Lung (tissue), 12 donors: Measurements from ENCODE around the gene SDR42E2. TPM values are rescaled to one million over a fixed set of nuclear protein-coding genes. Genes with fewer than 3 reads are reported as not detected.
"Not testable (repeated sequence)": the region's sequence is repeated elsewhere in the genome, so short reads cannot be mapped to it uniquely, and the experiment has no call there.

Experiments
- ATAC-seq: fragments of 200-7000 bp; cut with Tn5 transposase; one replicate; pipeline ENCODE4 v1.9.1; 2020; ENCODE audit warnings: moderate number of reproducible peaks; ENCODE audit not compliant: insufficient read depth, low FRiP score
- DNase-seq, 3 donors: peaks; one replicate each; pipeline ENCODE4 v3.0.0-alpha.2; 2013 to 2017
- H3K27ac ChIP-seq, 2 donors: one replicate each; pipeline ENCODE4 v1.5.1; 2013; ENCODE audit warnings: mild to moderate bottlenecking in 2 of 2, moderate library complexity in 2 of 2, control low read depth in 1 of 2, inconsistent platforms in 1 of 2, low read depth in 1 of 2, low read length in 1 of 2
- H3K27me3 ChIP-seq, 3 donors: one replicate each; pipeline ENCODE4 v1.5.1; 2013; ENCODE audit warnings: low read length in 2 of 3; ENCODE audit not compliant: control insufficient read depth in 3 of 3, insufficient read depth in 3 of 3
- H3K36me3 ChIP-seq, 4 donors: one replicate each; pipeline ENCODE4 v1.5.1; 2013; ENCODE audit warnings: low read length in 4 of 4, mild to moderate bottlenecking in 1 of 4, moderate library complexity in 1 of 4; ENCODE audit not compliant: control insufficient read depth in 4 of 4, insufficient read depth in 4 of 4
- H3K4me1 ChIP-seq, 5 donors: one replicate each; pipeline ENCODE4 v1.5.1; 2013; ENCODE audit warnings: low read length in 5 of 5, mild to moderate bottlenecking in 2 of 5, moderate library complexity in 1 of 5; ENCODE audit not compliant: control insufficient read depth in 5 of 5, insufficient read depth in 5 of 5
- H3K4me3 ChIP-seq: one replicate; pipeline ENCODE4 v1.5.1; 2013; ENCODE audit warnings: mild to moderate bottlenecking, control low read depth, moderate library complexity
- H3K9ac ChIP-seq, 2 donors: one replicate each; pipeline ENCODE4 v1.5.1; 2013; ENCODE audit warnings: low read length in 2 of 2, control low read depth in 1 of 2; ENCODE audit not compliant: insufficient read depth in 1 of 2
- H3K9me3 ChIP-seq, 4 donors: one replicate each; pipeline ENCODE4 v1.5.1; 2013; ENCODE audit warnings: low read length in 3 of 4, mild to moderate bottlenecking in 1 of 4, moderate library complexity in 1 of 4; ENCODE audit not compliant: control insufficient read depth in 4 of 4, insufficient read depth in 3 of 4
- WGBS, 2 donors: extraction: QIAGEN DNeasy Blood & Tissue Kit; methylation state at CpG; one replicate each; pipeline ENCODE4 v1.1.7; 2013; 5-methylcytosine and 5-hydroxymethylcytosine counted together
- polyA plus RNA-seq, 2 donors: library from polyadenylated mRNA; stranded (reverse); fragments of 200-250 nt; gene quantifications; one replicate each; pipeline ENCODE4 v1.2.1, GENCODE V29; 2013
- total RNA-seq, 2 donors: library from RNA; depleted of rRNA in 1 of 2; stranded (reverse); fragments of >200 nt in 1 of 2; gene quantifications; one replicate each; pipeline ENCODE4 v1.2.1, GENCODE V29; 2014 to 2021
- TF ChIP-seq, protein P1 (sequence below): IDR thresholded peaks from 2 replicates; pipeline ENCODE4 v1.5.1; 2012; ENCODE audit warnings: mild to moderate bottlenecking; ENCODE audit errors: control extremely low read depth, extremely low read depth
- donor health status: control.
- donor health status: control.
- donor health status: Bipolar disorder and iron deficiency.
- donor health status: healthy.
- donor health status: DM: yes; HTN: yes; CAD: no.

SDR42E2 gene
- total and polyA plus RNA-seq, 4 donors: 0.10 to 0.64 (median 0.11) TPM; not detected in 1

DNA sequence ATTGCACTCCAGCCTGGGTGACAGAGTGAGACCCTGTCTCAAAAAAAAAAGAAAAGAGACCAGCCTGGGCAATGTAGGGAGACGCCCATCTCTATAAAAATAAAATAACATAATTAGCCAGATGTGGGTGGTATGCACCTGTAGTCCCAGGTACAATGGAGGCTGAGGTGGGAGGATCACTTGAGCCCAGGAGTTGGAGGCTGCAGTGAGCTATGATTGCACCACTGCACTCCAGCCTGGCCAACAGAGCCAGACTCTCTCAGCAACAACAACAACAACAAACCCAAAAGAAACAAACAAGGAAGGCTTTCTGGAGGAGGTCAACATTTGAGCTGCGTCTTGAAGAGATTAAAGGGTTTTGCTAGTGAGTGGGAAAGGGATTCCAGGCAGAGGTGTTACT is 52.1 kb downstream of the SDR42E2 start:
- ATAC-seq (no peak), DNase-seq (no peak)
- Histone ChIP-seq H3K36me3 (peaks cover 0 to 7% (median 3%) of the 10 kb centered on the region in 4 donors), H3K27me3 (no peaks in the 10 kb centered on the region), H3K4me3 (no peak overlapping the region), H3K9ac (no peak overlapping the region), H3K4me1 (peaks cover 0 to 21% (median 0%) of the 10 kb centered on the region in 5 donors), H3K27ac (no peak overlapping the region), H3K9me3 (peaks cover 0 to 3% (median 0%) of the 10 kb centered on the region in 4 donors)
- WGBS, 2 donors: 94 to 98% methylated on average over 2 of the region's 2 CpGs
- TF ChIP-seq, protein P1, sequence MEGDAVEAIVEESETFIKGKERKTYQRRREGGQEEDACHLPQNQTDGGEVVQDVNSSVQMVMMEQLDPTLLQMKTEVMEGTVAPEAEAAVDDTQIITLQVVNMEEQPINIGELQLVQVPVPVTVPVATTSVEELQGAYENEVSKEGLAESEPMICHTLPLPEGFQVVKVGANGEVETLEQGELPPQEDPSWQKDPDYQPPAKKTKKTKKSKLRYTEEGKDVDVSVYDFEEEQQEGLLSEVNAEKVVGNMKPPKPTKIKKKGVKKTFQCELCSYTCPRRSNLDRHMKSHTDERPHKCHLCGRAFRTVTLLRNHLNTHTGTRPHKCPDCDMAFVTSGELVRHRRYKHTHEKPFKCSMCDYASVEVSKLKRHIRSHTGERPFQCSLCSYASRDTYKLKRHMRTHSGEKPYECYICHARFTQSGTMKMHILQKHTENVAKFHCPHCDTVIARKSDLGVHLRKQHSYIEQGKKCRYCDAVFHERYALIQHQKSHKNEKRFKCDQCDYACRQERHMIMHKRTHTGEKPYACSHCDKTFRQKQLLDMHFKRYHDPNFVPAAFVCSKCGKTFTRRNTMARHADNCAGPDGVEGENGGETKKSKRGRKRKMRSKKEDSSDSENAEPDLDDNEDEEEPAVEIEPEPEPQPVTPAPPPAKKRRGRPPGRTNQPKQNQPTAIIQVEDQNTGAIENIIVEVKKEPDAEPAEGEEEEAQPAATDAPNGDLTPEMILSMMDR: no peak

DNA sequence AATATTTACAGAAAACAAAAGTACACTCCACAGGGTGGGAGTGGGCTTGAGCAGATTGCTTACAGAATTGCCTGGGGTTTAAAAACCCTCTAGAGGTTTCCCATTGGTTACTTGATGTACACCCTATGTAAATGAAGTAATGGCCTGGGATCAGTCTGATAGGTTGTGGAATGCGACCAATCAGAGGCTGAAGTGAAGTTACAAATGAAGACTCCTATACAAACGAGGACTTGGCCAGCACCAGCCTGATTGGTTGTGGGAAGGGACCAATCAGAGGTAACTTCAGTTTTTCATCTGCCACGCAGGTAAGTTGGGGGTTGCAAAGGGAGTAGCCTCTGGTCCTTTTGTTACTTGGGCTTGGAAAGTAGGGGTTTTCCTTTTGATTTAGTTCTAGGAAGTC is 52.6 kb downstream of the SDR42E2 start:
- peaks cover 0 to 7% (median 3%) of the 10 kb centered on the region in 4 donors for H3K36me3 ChIP-seq
- DNase-seq: no peak
- H3K4me1 ChIP-seq: peaks cover 0 to 18% (median 0%) of the 10 kb centered on the region in 5 donors
- TF ChIP-seq, protein P1: no peak
- ATAC-seq: no peak
- WGBS, 2 donors: 83 to 91% methylated on average over 3 of the region's 3 CpGs
- no peaks in the 10 kb centered on the region for H3K27me3 ChIP-seq
- no peak overlapping the region for H3K4me3 ChIP-seq
- peaks cover 0 to 5% (median 0%) of the 10 kb centered on the region in 4 donors for H3K9me3 ChIP-seq
- no peak overlapping the region for H3K9ac ChIP-seq
- no peak overlapping the region for H3K27ac ChIP-seq

DNA sequence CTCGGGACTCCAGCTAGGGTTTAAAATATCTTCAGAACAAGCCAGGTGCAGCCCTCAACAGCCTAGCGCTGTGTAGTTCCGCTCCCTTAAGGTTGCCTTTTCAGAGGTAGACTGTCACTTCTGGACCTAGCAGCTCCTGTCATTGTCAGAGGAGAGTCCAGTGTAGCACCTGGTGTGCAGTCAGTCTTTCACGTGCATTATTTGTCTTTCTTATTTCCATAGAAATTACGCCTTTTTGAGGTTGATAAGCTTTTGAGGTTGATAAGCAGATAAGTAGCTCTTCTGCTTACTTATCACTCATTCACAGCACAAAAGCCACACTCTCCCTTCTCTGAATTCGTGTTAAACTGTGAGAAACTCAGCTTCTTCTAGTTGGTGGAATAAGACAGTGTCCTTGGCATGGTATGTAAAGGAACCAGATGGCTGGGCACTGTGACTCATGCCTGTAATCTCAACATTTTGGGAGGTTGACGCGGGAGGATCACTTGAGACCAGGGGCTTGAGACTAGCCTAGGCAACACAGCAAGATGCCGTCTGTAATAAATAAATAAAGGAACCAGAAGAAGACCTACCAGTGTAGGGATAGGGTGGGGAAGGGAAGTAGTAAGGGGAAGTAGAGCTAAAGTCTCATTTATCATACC is 54.0 kb downstream of the SDR42E2 start:
- Histone ChIP-seq H3K4me3 (no peak overlapping the region), H3K4me1 (peaks cover 0 to 14% (median 5%) of the 10 kb centered on the region in 5 donors), H3K9ac (no peak overlapping the region), H3K36me3 (peaks cover 0 to 8% (median 0%) of the 10 kb centered on the region in 4 donors), H3K9me3 (peaks cover 0 to 2% (median 0%) of the 10 kb centered on the region in 4 donors), H3K27me3 (no peaks in the 10 kb centered on the region), H3K27ac (no peak overlapping the region)
- whole genome bisulfite sequencing, 2 donors: 52 to 63% methylated on average over 9 of the region's 9 CpGs
- no peak for DNase-seq
- ATAC-seq: no peak
- TF ChIP-seq, protein P1: no peak

DNA sequence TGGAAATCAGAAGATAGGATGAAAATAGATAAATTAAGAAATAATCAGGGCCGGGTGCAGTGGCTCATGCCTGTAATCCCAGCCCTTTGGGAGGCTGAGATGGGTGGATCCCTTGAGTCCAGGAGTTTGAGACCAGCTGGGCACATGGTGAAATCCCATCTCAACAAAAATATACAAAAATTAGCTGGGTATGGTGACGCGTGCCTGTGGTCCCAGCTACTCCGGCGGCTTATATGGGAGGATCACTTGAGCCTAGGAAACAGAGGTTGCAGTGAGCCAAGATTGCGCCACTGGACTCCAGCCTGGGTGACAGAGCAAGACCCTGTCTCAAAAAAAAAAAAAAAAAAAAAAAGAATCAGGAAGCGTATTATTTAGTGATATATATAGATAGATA is 54.5 kb downstream of the SDR42E2 start:
- DNase-seq, H3K4me3 ChIP-seq, H3K36me3 ChIP-seq, H3K9me3 ChIP-seq, ATAC-seq, H3K9ac ChIP-seq, H3K27me3 ChIP-seq, H3K27ac ChIP-seq: not testable (repeated sequence)
- peaks cover 0 to 12% (median 5%) of the 10 kb centered on the region in 5 donors for H3K4me1 ChIP-seq
- 47 to 75% methylated on average over 7 of the region's 7 CpGs for WGBS, 2 donors
